Tibial nerve (tissue), 4 donors: ENCODE data around the gene ZFAND3. TPM values are rescaled to one million over a fixed set of nuclear protein-coding genes. Genes with fewer than 3 reads are reported as not detected.

Source experiments
- DNase-seq, 2 donors: peaks; one replicate each; pipeline ENCODE4 v3.0.0-alpha.2; 2019; ENCODE audit warnings: low spot score in 2 of 2
- H3K27ac ChIP-seq, 4 donors: fragments of 200-600 bp; sonication (generic) in 3 of 4; one replicate each; pipeline ENCODE4 v1.5.1; 2017 to 2019; ENCODE audit warnings: mild to moderate bottlenecking in 1 of 4
- H3K27me3 ChIP-seq, 2 donors: fragments of 200-600 bp; sonication (generic) in 1 of 2; one replicate each; pipeline versions ENCODE4 v1.5.1 to v1.6.0; 2017 to 2019
- H3K36me3 ChIP-seq, 3 donors: fragments of 200-600 bp; sonication (generic); one replicate each; pipeline ENCODE4 v1.5.1; 2018 to 2019
- H3K4me1 ChIP-seq, 4 donors: fragments of 200-600 bp; sonication (generic) in 3 of 4; one replicate each; pipeline ENCODE4 v1.5.1; 2017 to 2019
- H3K4me3 ChIP-seq, 4 donors: fragments of 200-600 bp; sonication (generic) in 3 of 4; one replicate each; pipeline ENCODE4 v1.5.1; 2017 to 2019; ENCODE audit warnings: mild to moderate bottlenecking in 1 of 4, moderate library complexity in 1 of 4
- H3K9me3 ChIP-seq, 4 donors: fragments of 200-600 bp; sonication (generic) in 3 of 4; one replicate each; pipeline ENCODE4 v1.5.1; 2017 to 2019
- EP300 ChIP-seq, 2 donors: sonication (generic); formaldehyde crosslinking; IDR thresholded peaks; one replicate each; pipeline ENCODE4 v1.6.1; 2017; ENCODE audit warnings: antibody characterized with exemption in 2 of 2, mild to moderate bottlenecking in 1 of 2
- POLR2A ChIP-seq, 2 donors: fragments of 450-650 bp; IDR thresholded peaks; one replicate each; pipeline ENCODE4 v1.6.1; 2017; ENCODE audit warnings: antibody characterized with exemption in 2 of 2, mild to moderate bottlenecking in 2 of 2, moderate library complexity in 2 of 2
- WGBS, 2 donors: methylation state at CpG; one replicate each; pipeline ENCODE4 v1.1.5; 2018; 5-methylcytosine and 5-hydroxymethylcytosine counted together
- total RNA-seq, 4 donors: library from RNA; depleted of rRNA; stranded (reverse); fragments of >200 nt; gene quantifications; one replicate each; pipeline ENCODE4 v1.1.0, GENCODE V29; 2016
- TF ChIP-seq, protein P1 (sequence below), 5 experiments: fragments of 200-600 bp in 3 of 5; fragments of 450-650 bp in 2 of 5; sonication (generic) in 3 of 5; IDR thresholded peaks; one replicate each; pipeline ENCODE4 v1.5.1; 2016 to 2019; ENCODE audit warnings: antibody characterized with exemption in 5 of 5, mild to moderate bottlenecking in 3 of 5, moderate library complexity in 2 of 5

Gene ZFAND3
- total RNA-seq, 4 donors from 2014 or later, result 30.1 to 47.9 (median 39.1) TPM

- TF ChIP-seq, protein P1, sequence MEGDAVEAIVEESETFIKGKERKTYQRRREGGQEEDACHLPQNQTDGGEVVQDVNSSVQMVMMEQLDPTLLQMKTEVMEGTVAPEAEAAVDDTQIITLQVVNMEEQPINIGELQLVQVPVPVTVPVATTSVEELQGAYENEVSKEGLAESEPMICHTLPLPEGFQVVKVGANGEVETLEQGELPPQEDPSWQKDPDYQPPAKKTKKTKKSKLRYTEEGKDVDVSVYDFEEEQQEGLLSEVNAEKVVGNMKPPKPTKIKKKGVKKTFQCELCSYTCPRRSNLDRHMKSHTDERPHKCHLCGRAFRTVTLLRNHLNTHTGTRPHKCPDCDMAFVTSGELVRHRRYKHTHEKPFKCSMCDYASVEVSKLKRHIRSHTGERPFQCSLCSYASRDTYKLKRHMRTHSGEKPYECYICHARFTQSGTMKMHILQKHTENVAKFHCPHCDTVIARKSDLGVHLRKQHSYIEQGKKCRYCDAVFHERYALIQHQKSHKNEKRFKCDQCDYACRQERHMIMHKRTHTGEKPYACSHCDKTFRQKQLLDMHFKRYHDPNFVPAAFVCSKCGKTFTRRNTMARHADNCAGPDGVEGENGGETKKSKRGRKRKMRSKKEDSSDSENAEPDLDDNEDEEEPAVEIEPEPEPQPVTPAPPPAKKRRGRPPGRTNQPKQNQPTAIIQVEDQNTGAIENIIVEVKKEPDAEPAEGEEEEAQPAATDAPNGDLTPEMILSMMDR (IDR thresholded peaks at IDR 0.05), result no peak
- TF ChIP-seq EP300 (IDR thresholded peaks at IDR 0.05) (no peak), POLR2A (IDR thresholded peaks at IDR 0.05) (no peak)
- WGBS, 2 donors, result 66 to 67% methylated on average over 8 of the region's 8 CpGs
- Histone ChIP-seq H3K9me3 (no peaks in the 10 kb centered on the region), H3K27ac (no peak overlapping the region), H3K36me3 (peaks cover 0 to 18% (median 0%) of the 10 kb centered on the region in 3 donors), H3K4me3 (no peak overlapping the region), H3K27me3 (no peaks in the 10 kb centered on the region), H3K4me1 (peaks cover 0 to 5% (median 0%) of the 10 kb centered on the region in 4 donors)
- DNase-seq, result no peak
Measured at GRCh38 chr6:38187325-38187724, 367.8 kb downstream of the ZFAND3 start.

- H3K27ac ChIP-seq, result no peak overlapping the region
- peaks cover 0 to 5% (median 0%) of the 10 kb centered on the region in 4 donors for H3K4me1 ChIP-seq
- TF ChIP-seq EP300 (IDR thresholded peaks at IDR 0.05) (no peak), POLR2A (IDR thresholded peaks at IDR 0.05) (no peak)
- TF ChIP-seq, protein P1 (IDR thresholded peaks at IDR 0.05), result no peak
- no peaks in the 10 kb centered on the region for H3K9me3 ChIP-seq
- no peak for DNase-seq
- H3K4me3 ChIP-seq, result no peak overlapping the region
- no peaks in the 10 kb centered on the region for H3K27me3 ChIP-seq
- 88 to 89% methylated on average over 18 to 20 of the region's 20 CpGs for WGBS, 2 donors
- peaks cover 0 to 15% (median 0%) of the 10 kb centered on the region in 3 donors for H3K36me3 ChIP-seq
Measured at GRCh38 chr6:38187811-38188590, 368.5 kb downstream of the ZFAND3 start.

- 92 to 93% methylated on average over 14 of the region's 14 CpGs for WGBS, 2 donors
- TF ChIP-seq EP300 (IDR thresholded peaks at IDR 0.05), result no peak
- TF ChIP-seq, protein P1 (IDR thresholded peaks at IDR 0.05), result no peak
- Histone ChIP-seq H3K36me3 (peaks cover 0 to 15% (median 0%) of the 10 kb centered on the region in 3 donors), H3K9me3 (no peaks in the 10 kb centered on the region), H3K4me3 (no peak overlapping the region), H3K27ac (no peak overlapping the region), H3K4me1 (peaks cover 0 to 11% (median 0%) of the 10 kb centered on the region in 4 donors), H3K27me3 (no peaks in the 10 kb centered on the region)
- DNase-seq, result no peak
Measured at GRCh38 chr6:38188677-38189335, 369.3 kb downstream of the ZFAND3 start.

DNA sequence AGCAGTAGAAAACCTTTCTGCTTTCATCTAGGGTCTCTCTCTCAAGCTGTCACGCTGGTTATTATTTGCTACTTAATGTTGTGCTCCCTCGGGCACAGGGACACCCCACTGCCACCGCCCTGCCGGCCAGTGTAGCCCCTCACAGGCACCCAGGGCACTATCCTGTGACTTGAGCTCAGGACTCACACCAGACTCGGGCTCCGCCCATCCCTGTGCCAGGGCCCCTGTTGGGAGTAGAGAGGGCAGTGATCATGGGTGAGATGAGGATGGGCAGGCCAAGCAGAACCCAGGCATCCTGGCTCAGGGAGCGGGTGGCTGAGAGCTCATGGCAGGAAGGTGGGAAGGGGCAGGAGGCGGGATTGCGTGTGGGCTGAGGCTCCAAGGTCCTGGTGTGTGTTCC lies 371.9 kb downstream of the ZFAND3 start:
- peaks cover 0 to 15% (median 0%) of the 10 kb centered on the region in 3 donors for H3K36me3 ChIP-seq
- WGBS, 2 donors, result 79 to 91% methylated on average over 9 of the region's 9 CpGs
- H3K4me1 ChIP-seq, result peaks cover 0 to 12% (median 0%) of the 10 kb centered on the region in 4 donors
- no peak overlapping the region for H3K4me3 ChIP-seq
- TF ChIP-seq, protein P1 (IDR thresholded peaks at IDR 0.05), result no peak
- TF ChIP-seq EP300 (IDR thresholded peaks at IDR 0.05) (no peak), POLR2A (IDR thresholded peaks at IDR 0.05) (no peak)
- H3K27me3 ChIP-seq, result no peaks in the 10 kb centered on the region
- H3K9me3 ChIP-seq, result no peaks in the 10 kb centered on the region
- DNase-seq, result no peak
- no peak overlapping the region for H3K27ac ChIP-seq

GRCh38 chr6:38192011-38192410 lies 372.5 kb downstream of the ZFAND3 start:
- Histone ChIP-seq H3K36me3 (peaks cover 0 to 15% (median 0%) of the 10 kb centered on the region in 3 donors), H3K27me3 (no peaks in the 10 kb centered on the region), H3K9me3 (no peaks in the 10 kb centered on the region), H3K4me1 (peaks cover 0 to 12% (median 0%) of the 10 kb centered on the region in 4 donors), H3K27ac (no peak overlapping the region), H3K4me3 (no peak overlapping the region)
- no peak for TF ChIP-seq EP300 (IDR thresholded peaks at IDR 0.05)
- TF ChIP-seq POLR2A (IDR thresholded peaks at IDR 0.05), result no peak
- TF ChIP-seq, protein P1 (IDR thresholded peaks at IDR 0.05), result no peak
- WGBS, 2 donors, result 84 to 88% methylated on average over 9 of the region's 9 CpGs
- DNase-seq, result no peak
